Measurements from ENCODE around the gene DNAH17.

Gene DNAH17

GRCh38 chr17:78611607-78612006, 34.4 kb upstream of the DNAH17 start:
- Histone ChIP-seq H3K27ac (peak overlapping the region in 1 of 2 donors; percentile 46), H3K4me3 (no peak overlapping the region)
- no peak for TF ChIP-seq CTCF (IDR thresholded peaks at IDR 0.05)
- no peak for DNase-seq (ENCODE audit: low spot score)

- Histone ChIP-seq H3K4me3 (no peak overlapping the region), H3K27ac (no peak overlapping the region)
- no peak for DNase-seq (ENCODE audit: low spot score)
- TF ChIP-seq CTCF (IDR thresholded peaks at IDR 0.05), result no peak
Observed at GRCh38 chr17:78610951-78611511, 33.8 kb upstream of the DNAH17 start.

- no peak for TF ChIP-seq CTCF (IDR thresholded peaks at IDR 0.05)
- peak overlapping the region; percentile 29 to 67 for H3K27ac ChIP-seq
- DNase-seq (ENCODE audit: low spot score), result no peak
- no peak overlapping the region for H3K4me3 ChIP-seq
Observed at GRCh38 chr17:78609191-78609641, 32.0 kb upstream of the DNAH17 start.

- no peak overlapping the region for H3K4me3 ChIP-seq
- TF ChIP-seq CTCF (IDR thresholded peaks at IDR 0.05), result no peak
- no peak for DNase-seq (ENCODE audit: low spot score)
- peak overlapping the region; percentile 2 to 55 for H3K27ac ChIP-seq
Observed at GRCh38 chr17:78608804-78609186, 31.6 kb upstream of the DNAH17 start.

GRCh38 chr17:78608122-78608803, 31.1 kb upstream of the DNAH17 start:
- peak overlapping the region; percentile 2 to 55 for H3K27ac ChIP-seq
- no peak overlapping the region for H3K4me3 ChIP-seq
- no peak for TF ChIP-seq CTCF (IDR thresholded peaks at IDR 0.05)
- DNase-seq (ENCODE audit: low spot score), result no peak

GRCh38 chr17:78607038-78607437, 29.8 kb upstream of the DNAH17 start:
- Histone ChIP-seq H3K4me3 (no peak overlapping the region), H3K27ac (no peak overlapping the region)
- no peak for DNase-seq (ENCODE audit: low spot score)
- TF ChIP-seq CTCF (IDR thresholded peaks at IDR 0.05), result no peak

GRCh38 chr17:78605886-78606285, 28.7 kb upstream of the DNAH17 start:
- DNase-seq (ENCODE audit: low spot score), result no peak
- Histone ChIP-seq H3K4me3 (no peak overlapping the region), H3K27ac (no peak overlapping the region)
- TF ChIP-seq CTCF (IDR thresholded peaks at IDR 0.05), result no peak
